VCaP (cell line): Measurements from ENCODE around the gene HSP90AB1.
A peak's percentile ranks its signal among the peaks of the same experiment; 100 is the strongest.

ENCODE experiments used
- H3K27ac ChIP-seq: fragments of 450-650 bp; 2 replicates; pipeline ENCODE4 v1.5.1; 2017
- TF ChIP-seq, protein P1 (sequence below): fragments of 450-650 bp; conservative IDR thresholded peaks from 2 replicates; pipeline ENCODE4 v1.5.1; 2017; ENCODE audit warnings: mild to moderate bottlenecking, moderate library complexity

Gene HSP90AB1

DNA sequence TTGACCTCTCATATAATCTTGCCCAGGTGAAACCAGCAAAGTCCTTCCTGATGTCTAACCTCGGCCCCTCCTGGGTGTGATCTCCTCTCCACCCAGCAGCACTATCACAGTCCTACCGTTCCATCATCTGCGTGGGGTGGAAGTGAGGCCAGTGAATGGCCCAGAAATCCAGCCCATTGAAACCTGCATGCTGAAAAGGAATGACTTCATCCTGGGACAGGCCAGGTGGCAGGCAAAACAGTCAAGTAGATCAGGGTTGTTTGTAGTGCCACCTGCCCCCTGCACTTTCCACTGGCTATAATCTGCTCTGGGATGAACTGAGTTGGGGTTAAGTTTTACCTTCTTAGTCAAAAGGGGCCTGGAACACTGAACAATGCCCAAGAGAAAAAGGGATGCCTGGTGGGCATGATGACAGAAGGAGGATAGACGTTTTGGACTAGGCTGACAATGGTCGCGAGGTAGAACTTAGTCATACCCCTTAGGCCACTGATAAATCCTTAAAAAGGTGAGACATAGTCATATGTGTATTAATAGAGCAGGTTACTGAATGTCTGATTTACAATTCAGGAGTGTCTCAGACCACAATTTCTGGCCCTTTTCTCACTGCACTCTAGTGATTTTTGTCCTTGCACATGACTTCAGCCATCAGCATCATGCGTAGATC, 8.1 kb upstream of the HSP90AB1 start:
- peak overlapping the region; percentile 87; the same call in 1 of the 2 replicates for H3K27ac ChIP-seq
- TF ChIP-seq, protein P1, sequence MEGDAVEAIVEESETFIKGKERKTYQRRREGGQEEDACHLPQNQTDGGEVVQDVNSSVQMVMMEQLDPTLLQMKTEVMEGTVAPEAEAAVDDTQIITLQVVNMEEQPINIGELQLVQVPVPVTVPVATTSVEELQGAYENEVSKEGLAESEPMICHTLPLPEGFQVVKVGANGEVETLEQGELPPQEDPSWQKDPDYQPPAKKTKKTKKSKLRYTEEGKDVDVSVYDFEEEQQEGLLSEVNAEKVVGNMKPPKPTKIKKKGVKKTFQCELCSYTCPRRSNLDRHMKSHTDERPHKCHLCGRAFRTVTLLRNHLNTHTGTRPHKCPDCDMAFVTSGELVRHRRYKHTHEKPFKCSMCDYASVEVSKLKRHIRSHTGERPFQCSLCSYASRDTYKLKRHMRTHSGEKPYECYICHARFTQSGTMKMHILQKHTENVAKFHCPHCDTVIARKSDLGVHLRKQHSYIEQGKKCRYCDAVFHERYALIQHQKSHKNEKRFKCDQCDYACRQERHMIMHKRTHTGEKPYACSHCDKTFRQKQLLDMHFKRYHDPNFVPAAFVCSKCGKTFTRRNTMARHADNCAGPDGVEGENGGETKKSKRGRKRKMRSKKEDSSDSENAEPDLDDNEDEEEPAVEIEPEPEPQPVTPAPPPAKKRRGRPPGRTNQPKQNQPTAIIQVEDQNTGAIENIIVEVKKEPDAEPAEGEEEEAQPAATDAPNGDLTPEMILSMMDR, result no peak

DNA sequence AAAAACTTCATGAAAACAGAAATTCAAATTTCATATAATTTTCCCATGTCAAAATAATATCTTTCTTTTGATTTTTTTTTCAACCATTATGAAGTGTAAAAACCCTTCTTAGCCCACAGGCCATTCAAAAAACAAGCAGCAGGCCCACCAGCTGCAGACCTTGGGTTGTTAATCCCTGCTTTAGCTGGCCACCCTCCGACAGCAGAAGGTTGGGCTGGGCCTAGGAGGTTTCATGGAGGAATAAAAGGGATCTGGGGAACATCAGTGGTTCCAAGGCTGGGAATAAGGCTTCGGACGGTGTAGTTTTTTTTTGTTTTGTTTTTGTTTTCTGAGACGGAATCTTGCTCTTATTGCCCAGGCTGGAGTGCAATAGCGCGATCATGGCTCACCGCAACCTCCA, 3.6 kb upstream of the HSP90AB1 start:
- no peak overlapping the region for H3K27ac ChIP-seq
- TF ChIP-seq, protein P1, result no peak

DNA sequence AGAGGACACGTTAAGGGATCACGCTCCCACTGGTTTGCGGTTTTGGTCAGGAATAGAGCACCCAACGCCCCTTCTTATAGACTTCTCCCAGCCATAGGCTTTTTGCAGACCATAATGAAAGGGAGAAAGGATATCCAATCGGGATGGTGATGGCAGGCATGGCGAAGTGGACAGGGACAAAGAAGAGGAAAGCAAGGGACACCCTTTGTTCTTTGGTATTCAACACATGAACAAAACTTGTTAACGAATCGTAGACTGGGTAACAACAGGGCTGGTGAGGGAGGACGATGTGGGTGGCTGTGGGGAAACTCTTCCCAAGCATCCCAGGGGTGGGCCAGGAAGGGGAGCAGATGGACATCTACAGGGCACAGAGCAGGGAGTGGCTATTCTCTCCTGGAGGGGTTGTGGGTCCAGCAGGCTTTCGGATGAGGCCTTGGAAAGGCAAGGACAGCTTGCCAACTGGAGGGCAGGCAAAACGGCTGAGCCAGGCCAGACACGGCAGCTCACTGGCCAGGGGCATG, 1.4 kb upstream of the HSP90AB1 start:
- H3K27ac ChIP-seq, result peak overlapping the region; percentile 95

DNA sequence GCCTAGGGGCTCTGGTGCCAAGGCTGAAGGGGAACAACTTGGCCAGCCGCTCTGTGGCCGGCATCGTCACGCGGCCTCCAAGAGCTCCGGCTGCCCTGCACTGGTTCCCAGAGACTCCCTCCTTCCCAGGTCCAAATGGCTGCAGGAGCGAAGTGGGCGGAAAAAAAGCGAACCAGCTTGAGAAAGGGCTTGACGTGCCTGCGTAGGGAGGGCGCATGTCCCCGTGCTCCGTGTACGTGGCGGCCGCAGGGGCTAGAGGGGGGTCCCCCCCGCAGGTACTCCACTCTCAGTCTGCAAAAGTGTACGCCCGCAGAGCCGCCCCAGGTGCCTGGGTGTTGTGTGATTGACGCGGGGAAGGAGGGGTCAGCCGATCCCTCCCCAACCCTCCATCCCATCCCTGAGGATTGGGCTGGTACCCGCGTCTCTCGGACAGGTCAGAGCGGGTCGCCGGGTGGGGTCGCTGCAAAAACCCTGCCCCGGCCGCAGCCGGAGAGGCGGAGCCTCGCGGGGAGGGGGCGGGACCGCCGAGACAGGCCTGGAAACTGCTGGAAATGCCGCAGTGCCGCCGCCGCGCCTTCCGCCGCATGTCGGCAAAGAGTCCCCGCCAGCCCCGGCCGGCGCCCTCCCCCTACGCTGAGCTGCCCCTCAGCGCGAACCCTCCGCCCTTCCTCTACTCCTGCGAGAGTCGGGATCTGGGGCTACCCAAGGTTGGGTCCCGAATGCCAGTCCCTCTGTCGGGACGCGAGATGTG, 814 bp upstream of the HSP90AB1 start:
- H3K27ac ChIP-seq, result peak overlapping the region; percentile 95
- TF ChIP-seq, protein P1, result peak; percentile 71

More for the DNA sequence above, 1.4 kb upstream of the HSP90AB1 start:
- TF ChIP-seq, protein P1, result no peak

DNA sequence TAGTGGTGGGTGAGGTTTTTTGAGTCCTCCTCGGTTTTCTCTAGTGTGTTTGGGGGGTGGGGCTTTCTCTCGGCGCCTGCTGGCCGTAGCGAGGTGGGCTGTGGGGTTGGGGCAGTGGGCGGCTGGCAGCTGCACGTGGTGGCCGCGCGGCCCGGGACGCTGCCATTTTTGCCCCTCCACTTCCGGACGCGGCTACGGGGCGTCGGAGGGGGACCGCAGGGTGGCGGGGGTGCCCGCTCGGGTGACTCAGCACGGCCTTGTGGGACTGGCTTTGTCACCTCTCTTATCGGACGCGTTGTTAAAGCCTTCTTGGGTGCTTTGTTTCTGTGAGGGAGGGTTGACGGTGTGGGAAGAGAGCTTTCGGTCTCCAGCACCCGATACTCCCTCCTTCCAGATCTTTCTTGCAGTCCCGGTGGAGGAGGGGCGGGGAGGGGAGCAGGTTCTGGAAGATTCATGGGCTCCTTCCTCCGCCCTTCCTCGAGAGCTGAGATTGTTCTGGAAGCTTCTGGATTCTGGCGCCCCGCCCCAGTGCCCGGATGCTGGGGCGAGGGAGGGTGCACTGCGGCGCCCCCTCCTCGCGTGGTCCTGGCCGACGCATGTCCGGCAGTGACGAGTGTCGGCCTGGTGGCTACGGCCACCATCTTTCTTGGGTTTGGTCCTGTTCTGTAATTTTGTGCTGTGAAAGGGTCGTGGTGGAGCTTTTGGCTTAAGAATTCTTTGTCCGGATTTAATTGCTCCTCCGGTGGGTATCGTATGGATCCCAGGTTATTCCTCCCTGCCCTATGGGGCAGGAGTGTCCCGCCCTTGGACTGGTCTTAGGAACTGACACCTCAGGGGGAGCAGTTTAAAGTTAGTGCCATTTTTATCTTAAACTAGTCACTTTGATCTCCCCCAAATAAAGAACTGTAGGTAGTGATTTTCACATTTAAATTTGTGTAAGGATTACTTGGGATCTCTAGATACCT, 719 bp downstream of the HSP90AB1 start:
- peak overlapping the region; percentile 95 for H3K27ac ChIP-seq
- TF ChIP-seq, protein P1, result no peak

DNA sequence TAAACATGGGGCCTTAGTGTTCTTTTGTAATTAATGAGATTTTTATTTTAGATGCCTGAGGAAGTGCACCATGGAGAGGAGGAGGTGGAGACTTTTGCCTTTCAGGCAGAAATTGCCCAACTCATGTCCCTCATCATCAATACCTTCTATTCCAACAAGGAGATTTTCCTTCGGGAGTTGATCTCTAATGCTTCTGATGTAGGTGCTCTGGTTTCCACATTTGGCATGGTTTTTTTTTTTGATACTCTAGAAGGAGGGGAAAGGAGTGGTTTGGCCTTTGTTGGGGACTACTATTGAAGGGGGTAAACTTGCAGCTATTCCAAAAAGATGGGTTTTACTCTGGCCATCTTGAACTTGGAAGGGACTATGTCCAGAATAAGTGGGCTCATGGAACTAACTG, 1.7 kb downstream of the HSP90AB1 start:
- peak overlapping the region; percentile 95; the same call in 1 of the 2 replicates for H3K27ac ChIP-seq

More for the DNA sequence above, 1.7 kb downstream of the HSP90AB1 start:
- TF ChIP-seq, protein P1, result no peak
